NT2/D1 (cell line): ENCODE results near the gene ITGAL.

ENCODE experiments used
- YY1 ChIP-seq: IDR thresholded peaks from 2 replicates; pipeline ENCODE4 v1.6.1; 2011; ENCODE audit not compliant: insufficient read length, insufficient read depth
- ZNF274 ChIP-seq: IDR thresholded peaks from 2 replicates; pipeline ENCODE4 v1.6.1; 2011; ENCODE audit warnings: mild to moderate bottlenecking, low read depth, low read length

DNA sequence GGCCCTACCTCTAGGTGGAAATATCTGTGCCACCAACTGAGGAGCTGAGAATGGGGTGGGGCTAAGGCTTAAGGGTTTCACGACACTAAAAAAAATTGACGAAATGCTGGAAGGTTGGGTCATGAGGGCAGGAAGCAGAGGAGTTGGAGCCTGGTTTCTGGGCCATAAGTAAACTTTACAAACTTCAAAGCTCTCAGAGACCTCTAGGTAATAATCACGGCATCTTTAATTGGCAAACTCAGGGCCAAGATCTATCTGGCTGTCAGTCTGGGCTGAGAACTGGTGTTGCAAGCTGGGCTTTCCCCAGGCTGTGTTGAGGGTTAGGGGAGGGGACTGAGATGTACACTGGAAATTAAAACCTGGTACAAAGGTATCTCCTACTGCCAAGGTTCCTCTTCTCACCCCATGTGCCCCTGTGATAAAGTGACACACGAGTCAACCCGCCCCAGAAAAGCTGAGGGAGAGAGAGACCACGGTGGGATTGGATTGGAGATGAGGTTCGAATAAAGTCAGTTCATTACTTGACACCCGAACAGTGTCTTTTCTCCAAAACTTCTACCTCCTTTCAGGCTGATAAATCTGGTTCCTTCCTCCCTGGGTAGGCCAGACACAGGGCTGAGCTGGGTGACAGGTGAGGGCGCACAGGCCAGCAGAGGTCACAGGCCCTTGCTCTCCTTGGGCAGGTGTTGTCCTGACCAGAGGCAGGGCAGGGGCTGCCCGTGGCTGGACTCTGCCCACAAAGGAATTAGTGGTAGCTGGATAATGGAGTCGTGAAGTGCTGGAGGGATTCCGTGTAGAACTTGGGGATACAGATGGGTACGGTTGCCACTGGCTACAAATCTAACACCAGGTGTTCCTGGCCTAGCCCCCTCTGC, 57.9 kb downstream of the ITGAL start:
- TF ChIP-seq ZNF274, result no peak
- TF ChIP-seq YY1, result no peak
